Trophoblast cell (in vitro differentiated cells and primary cell): ENCODE results near the gene ZFP36L2.
A peak's percentile ranks its signal among the peaks of the same experiment; 100 is the strongest.

Experiments
- DNase-seq, 2 donors: peaks; one replicate each; pipeline ENCODE4 v3.0.0-alpha.2; 2016
- H2AFZ ChIP-seq: 2 replicates; pipeline ENCODE4 v1.6.1; 2013; ENCODE audit warnings: low read length, moderate library complexity, mild to moderate bottlenecking; ENCODE audit not compliant: insufficient read depth, poor library complexity
- H2AK5ac ChIP-seq: 2 replicates; pipeline ENCODE4 v1.6.1; 2013; ENCODE audit warnings: mild to moderate bottlenecking, low read length
- H2BK120ac ChIP-seq: 2 replicates; pipeline ENCODE4 v1.6.1; 2013; ENCODE audit warnings: low read length, mild to moderate bottlenecking, moderate library complexity; ENCODE audit not compliant: insufficient read depth, poor library complexity
- H2BK12ac ChIP-seq: 2 replicates; pipeline ENCODE4 v1.6.1; 2013; ENCODE audit warnings: mild to moderate bottlenecking, low read length, moderate library complexity
- H2BK5ac ChIP-seq: 2 replicates; pipeline ENCODE4 v1.6.1; 2013; ENCODE audit warnings: low read length, low read depth, moderate library complexity, mild to moderate bottlenecking; ENCODE audit not compliant: poor library complexity
- H3K14ac ChIP-seq: 2 replicates; pipeline ENCODE4 v1.6.1; 2013; ENCODE audit warnings: mild to moderate bottlenecking, low read length
- H3K18ac ChIP-seq: 2 replicates; pipeline ENCODE4 v1.6.1; 2013; ENCODE audit warnings: mild to moderate bottlenecking, low read length
- H3K23ac ChIP-seq: 2 replicates; pipeline ENCODE4 v1.6.1; 2013; ENCODE audit warnings: low read length
- H3K27ac ChIP-seq: 2 replicates; pipeline ENCODE4 v1.5.1; 2013; ENCODE audit warnings: low read depth, mild to moderate bottlenecking, inconsistent platforms, low read length, moderate library complexity
- H3K27me3 ChIP-seq: 2 replicates; pipeline ENCODE4 v1.6.1; 2013; ENCODE audit warnings: inconsistent platforms, mild to moderate bottlenecking, low read length, moderate library complexity; ENCODE audit not compliant: insufficient read depth
- H3K36me3 ChIP-seq, 2 experiments: 1 replicate in 1 of 2; 2 replicates in 1 of 2; pipeline ENCODE4 v1.6.1; 2013; ENCODE audit warnings: low read length in 2 of 2, mild to moderate bottlenecking in 2 of 2, moderate library complexity in 1 of 2; ENCODE audit not compliant: insufficient read depth in 2 of 2, control insufficient read depth in 1 of 2
- H3K4ac ChIP-seq: 2 replicates; pipeline ENCODE4 v1.6.1; 2013; ENCODE audit warnings: low read depth, mild to moderate bottlenecking, low read length, moderate library complexity
- H3K4me1 ChIP-seq, 2 experiments: 1 replicate in 1 of 2; 2 replicates in 1 of 2; pipeline ENCODE4 v1.6.1; 2013; ENCODE audit warnings: low read length in 2 of 2, mild to moderate bottlenecking in 2 of 2, moderate library complexity in 1 of 2; ENCODE audit not compliant: insufficient read depth in 2 of 2, control insufficient read depth in 1 of 2
- H3K4me2 ChIP-seq: 2 replicates; pipeline ENCODE4 v1.6.1; 2013; ENCODE audit warnings: inconsistent platforms, mild to moderate bottlenecking, low read length, moderate library complexity
- H3K4me3 ChIP-seq: 2 replicates; pipeline ENCODE4 v1.5.1; 2013; ENCODE audit warnings: mild to moderate bottlenecking, low read depth, low read length, inconsistent platforms
- H3K79me1 ChIP-seq: one replicate; pipeline ENCODE4 v1.6.1; 2013; ENCODE audit warnings: low read length
- H3K79me2 ChIP-seq: 2 replicates; pipeline ENCODE4 v1.6.1; 2013; ENCODE audit warnings: low read length, mild to moderate bottlenecking; ENCODE audit not compliant: control insufficient read depth, insufficient read depth, poor library complexity
- H3K9ac ChIP-seq: 2 replicates; pipeline ENCODE4 v1.6.1; 2013; ENCODE audit warnings: mild to moderate bottlenecking, low read length
- H3K9me3 ChIP-seq: 2 replicates; pipeline ENCODE4 v1.6.1; 2013; ENCODE audit warnings: low read depth, mild to moderate bottlenecking, control low read depth, inconsistent platforms, low read length; ENCODE audit not compliant: insufficient read depth
- H4K12ac ChIP-seq: 2 replicates; pipeline ENCODE4 v1.6.1; 2013; ENCODE audit warnings: low read depth, mild to moderate bottlenecking, low read length, moderate library complexity
- H4K8ac ChIP-seq: 2 replicates; pipeline ENCODE4 v1.6.1; 2013; ENCODE audit warnings: low read depth, mild to moderate bottlenecking, low read length, moderate library complexity
- H4K91ac ChIP-seq: one replicate; pipeline ENCODE4 v1.6.1; 2013; ENCODE audit warnings: low read depth, mild to moderate bottlenecking, low read length, moderate library complexity
- WGBS: extraction: QIAGEN DNeasy Blood & Tissue Kit; methylation state at CpG from one replicate; pipeline ENCODE4 v1.1.7; 2013; ENCODE audit warnings: missing lambda C conversion rate; ENCODE audit not compliant: insufficient read length, insufficient coverage; ENCODE audit errors: extremely low coverage; 5-methylcytosine and 5-hydroxymethylcytosine counted together

The ZFP36L2 gene

DNA sequence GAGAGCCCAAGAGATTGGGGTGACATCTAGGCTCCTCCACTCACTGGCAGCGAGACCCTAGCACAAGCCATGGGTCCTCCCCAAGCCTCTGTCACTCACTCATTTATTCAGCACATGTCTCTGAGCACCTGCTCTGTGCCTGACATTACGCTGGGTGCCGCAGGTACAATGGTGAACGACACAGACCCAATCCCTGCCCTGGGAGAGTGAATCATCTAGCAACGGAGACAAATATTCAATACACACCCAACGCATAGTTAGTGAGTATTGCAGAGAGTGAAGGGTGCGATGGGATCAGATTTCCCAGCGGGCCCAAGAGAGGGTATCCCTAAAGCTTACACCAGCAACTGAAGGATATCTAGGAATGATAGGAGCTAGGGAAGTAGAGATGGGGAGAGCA is 45.5 kb downstream of the ZFP36L2 start:
- no peak overlapping the region for H4K8ac ChIP-seq
- no CpG with 5 or more reads among the region's 8 CpGs for WGBS
- H3K79me2 ChIP-seq, result no peaks in the 10 kb centered on the region
- H3K27ac ChIP-seq, result no peak overlapping the region
- H3K4me1 ChIP-seq, result peaks cover 14 to 18% of the 10 kb centered on the region in 2 experiments
- H2AK5ac ChIP-seq, result peak overlapping the region; percentile 63
- H2BK5ac ChIP-seq, result no peak overlapping the region
- H2BK120ac ChIP-seq, result no peak overlapping the region
- H3K14ac ChIP-seq, result no peak overlapping the region
- no peak overlapping the region for H3K4me3 ChIP-seq
- H3K23ac ChIP-seq, result no peak overlapping the region
- no peak overlapping the region for H4K12ac ChIP-seq
- H3K9ac ChIP-seq, result no peak overlapping the region
- no peak overlapping the region for H4K91ac ChIP-seq
- H3K9me3 ChIP-seq, result no peaks in the 10 kb centered on the region
- H3K27me3 ChIP-seq, result no peaks in the 10 kb centered on the region
- no peak for DNase-seq
- H3K18ac ChIP-seq, result no peak overlapping the region
- H3K4ac ChIP-seq, result no peak overlapping the region
- peaks cover 10% of the 10 kb centered on the region for H3K79me1 ChIP-seq
- no peak overlapping the region for H2AFZ ChIP-seq
- H3K4me2 ChIP-seq, result no peak overlapping the region
- H3K36me3 ChIP-seq, result no peaks in the 10 kb centered on the region
- H2BK12ac ChIP-seq, result no peak overlapping the region

DNA sequence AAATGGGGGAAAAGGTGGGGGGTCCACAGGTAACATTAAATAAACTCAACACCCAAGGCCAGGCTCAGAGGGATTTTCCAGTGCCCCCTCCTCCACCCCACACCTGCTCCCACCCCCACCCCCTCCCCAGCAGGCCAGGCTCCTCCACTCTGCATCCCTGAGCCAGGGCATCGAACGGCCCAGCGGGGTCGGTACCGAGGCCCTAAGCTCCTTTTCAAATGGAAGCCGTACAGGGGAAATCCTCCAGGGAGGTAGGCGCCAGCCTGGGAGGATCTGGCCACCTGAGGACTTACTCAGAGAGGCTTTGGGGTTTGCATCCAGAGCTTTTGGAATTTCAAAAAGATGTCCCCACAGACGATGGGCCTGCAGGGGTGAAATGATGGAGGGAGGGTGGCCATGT is 46.5 kb downstream of the ZFP36L2 start:
- no peak for DNase-seq
- Histone ChIP-seq H3K9me3 (peaks cover 5% of the 10 kb centered on the region), H3K23ac (no peak overlapping the region), H2AFZ (no peak overlapping the region), H3K4me2 (no peak overlapping the region), H3K4me3 (no peak overlapping the region), H3K4me1 (peaks cover 12 to 16% of the 10 kb centered on the region in 2 experiments), H4K8ac (no peak overlapping the region), H4K12ac (no peak overlapping the region), H2BK5ac (no peak overlapping the region), H3K4ac (no peak overlapping the region), H2BK12ac (no peak overlapping the region), H3K27ac (no peak overlapping the region), H3K18ac (no peak overlapping the region), H3K79me2 (no peaks in the 10 kb centered on the region), H3K9ac (no peak overlapping the region), H2BK120ac (no peak overlapping the region), H3K27me3 (no peaks in the 10 kb centered on the region), H2AK5ac (no peak overlapping the region), H3K14ac (no peak overlapping the region), H3K36me3 (no peaks in the 10 kb centered on the region), H3K79me1 (peaks cover 10% of the 10 kb centered on the region), H4K91ac (peak overlapping the region; percentile 22)
- no CpG with 5 or more reads among the region's 8 CpGs for WGBS

DNA sequence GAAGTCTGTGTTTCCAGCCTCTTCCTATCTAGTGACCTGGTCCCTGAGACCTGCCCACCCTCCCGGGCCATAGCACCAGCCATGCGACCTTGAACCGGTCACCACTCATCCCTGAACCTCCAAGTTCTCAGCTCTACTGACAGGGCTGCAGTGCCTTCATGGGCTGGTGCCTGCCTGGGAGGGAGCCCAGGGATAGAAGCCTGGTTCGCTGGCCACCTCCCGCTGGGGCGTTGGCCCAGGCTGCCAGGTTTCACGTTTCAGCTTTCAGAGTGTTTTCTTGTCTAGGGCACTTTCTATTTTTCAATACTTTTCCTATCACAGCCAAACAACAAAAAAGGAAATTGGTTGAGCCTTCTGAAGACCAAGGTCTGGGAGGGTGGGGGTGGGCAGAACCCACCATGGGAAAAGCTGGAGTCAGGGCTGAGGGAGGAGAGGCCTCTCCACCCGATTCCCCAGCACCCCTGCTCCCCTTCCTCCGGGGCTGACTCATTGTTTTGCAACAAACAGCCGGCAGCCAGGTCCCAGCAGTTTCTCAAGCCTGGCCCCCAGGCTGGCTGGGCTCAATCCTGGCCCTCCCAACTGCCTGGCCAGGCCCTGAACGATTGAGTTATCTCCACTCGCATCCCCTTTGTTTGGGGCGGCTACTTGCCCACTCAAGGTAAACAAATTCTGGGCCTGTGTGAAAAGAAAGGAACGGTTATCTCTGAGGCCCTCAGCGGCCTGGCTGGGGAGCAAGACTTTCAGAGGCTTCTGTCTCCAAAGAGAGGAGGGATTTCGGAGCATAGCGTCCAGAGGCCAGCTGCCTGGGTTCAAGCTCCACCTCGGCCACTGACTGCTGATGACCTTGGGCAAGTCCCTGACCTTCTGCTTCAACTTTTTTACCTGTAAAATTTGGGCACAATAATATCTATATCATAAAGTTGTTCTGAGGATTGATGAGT is 47.5 kb downstream of the ZFP36L2 start:
- H3K4me2 ChIP-seq, result peak overlapping the region; percentile 7
- DNase-seq, result peak; percentile 40 to 55

DNA sequence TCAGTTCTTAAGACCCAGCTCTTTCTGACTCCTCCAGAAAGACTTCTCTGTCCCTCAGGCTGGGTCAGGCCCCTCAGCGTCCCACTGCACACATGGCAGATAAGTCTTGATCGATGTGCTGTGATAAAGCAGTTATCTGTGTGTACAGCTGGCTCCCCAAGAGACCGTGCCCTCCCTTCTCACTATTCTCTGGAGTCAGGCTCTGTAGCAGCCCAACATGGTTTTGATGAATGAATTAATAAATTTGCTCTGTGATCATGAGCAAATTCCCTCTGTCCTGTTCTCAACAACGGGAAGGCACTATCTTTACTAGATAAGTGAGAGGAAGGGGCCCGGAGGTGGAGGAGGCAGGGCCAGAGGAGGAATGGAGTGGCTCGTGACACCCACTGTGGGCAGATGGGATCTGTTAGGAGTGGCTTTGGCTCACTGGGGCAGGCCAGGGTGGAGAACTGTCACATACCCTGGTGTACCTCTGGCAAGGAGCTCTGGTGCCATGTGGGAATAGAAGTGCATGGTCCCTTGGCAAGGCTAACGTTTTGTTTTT is 48.3 kb downstream of the ZFP36L2 start:
- no peak overlapping the region for H3K9ac ChIP-seq
- H3K4me2 ChIP-seq, result no peak overlapping the region
- peak overlapping the region; percentile 22 for H3K18ac ChIP-seq
- peaks cover 10% of the 10 kb centered on the region for H3K79me1 ChIP-seq
- H2BK12ac ChIP-seq, result peak overlapping the region; percentile 94
- H2AK5ac ChIP-seq, result peak overlapping the region; percentile 51
- peaks cover 8% of the 10 kb centered on the region for H3K9me3 ChIP-seq
- no peak overlapping the region for H2AFZ ChIP-seq
- H3K36me3 ChIP-seq, result no peaks in the 10 kb centered on the region
- peak overlapping the region; percentile 74 for H4K91ac ChIP-seq
- H2BK120ac ChIP-seq, result peak overlapping the region; percentile 59
- H3K4ac ChIP-seq, result no peak overlapping the region
- no peak for DNase-seq
- H4K8ac ChIP-seq, result peak overlapping the region; percentile 30
- H3K27ac ChIP-seq, result peak overlapping the region; percentile 57
- peaks cover 9 to 11% of the 10 kb centered on the region in 2 experiments for H3K4me1 ChIP-seq
- no peak overlapping the region for H2BK5ac ChIP-seq
- H3K4me3 ChIP-seq, result no peak overlapping the region
- no peaks in the 10 kb centered on the region for H3K79me2 ChIP-seq
- H3K14ac ChIP-seq, result no peak overlapping the region
- no peaks in the 10 kb centered on the region for H3K27me3 ChIP-seq
- H3K23ac ChIP-seq, result no peak overlapping the region
- H4K12ac ChIP-seq, result no peak overlapping the region
- no CpG with 5 or more reads among the region's 7 CpGs for WGBS

More for the DNA sequence above, 47.5 kb downstream of the ZFP36L2 start:
- Histone ChIP-seq H3K36me3 (no peaks in the 10 kb centered on the region), H2AFZ (no peak overlapping the region), H4K91ac (peak overlapping the region; percentile 74), H3K79me1 (peaks cover 10% of the 10 kb centered on the region), H2AK5ac (peak overlapping the region; percentile 51), H3K9ac (no peak overlapping the region), H3K18ac (peak overlapping the region; percentile 65), H3K4me1 (peaks cover 9 to 11% of the 10 kb centered on the region in 2 experiments), H2BK120ac (peak overlapping the region; percentile 95), H3K4ac (no peak overlapping the region), H3K9me3 (peaks cover 8% of the 10 kb centered on the region), H3K4me3 (no peak overlapping the region), H3K79me2 (no peaks in the 10 kb centered on the region), H3K27ac (peak overlapping the region; percentile 57), H3K23ac (no peak overlapping the region), H4K12ac (peak overlapping the region; percentile 35), H2BK12ac (peak overlapping the region; percentile 94), H3K14ac (peak overlapping the region; percentile 50), H4K8ac (peak overlapping the region; percentile 49), H2BK5ac (peak overlapping the region; percentile 67), H3K27me3 (no peaks in the 10 kb centered on the region)
- no CpG with 5 or more reads among the region's 18 CpGs for WGBS
